Kidney epithelial cell (primary cell): ENCODE results near the gene GALNT17. TPM values are rescaled to one million over a fixed set of nuclear protein-coding genes. Genes with fewer than 3 reads are reported as not detected.

Experiments
- DNase-seq: peaks from one replicate; pipeline ENCODE4 v3.0.0-alpha.2; 2010; ENCODE audit warnings: low read depth
- H3K27me3 ChIP-seq: 2 replicates; pipeline ENCODE4 v1.6.0; 2011; ENCODE audit warnings: low read length; ENCODE audit not compliant: control insufficient read depth, insufficient read depth
- H3K36me3 ChIP-seq: 2 replicates; pipeline ENCODE4 v1.5.1; 2011; ENCODE audit warnings: low read length; ENCODE audit not compliant: control insufficient read depth, insufficient read depth
- H3K4me3 ChIP-seq: 2 replicates; pipeline ENCODE4 v1.5.1; 2011; ENCODE audit warnings: low read depth, mild to moderate bottlenecking, control low read depth, low read length
- total RNA-seq: library from RNA; depleted of rRNA; stranded (reverse); fragments of >200 nt; gene quantifications from 2 replicates; pipeline ENCODE4 v1.2.3, GENCODE V29; 2015
- TF ChIP-seq, protein P1 (sequence below): IDR thresholded peaks from 2 replicates; pipeline ENCODE4 v1.5.1; 2011; ENCODE audit warnings: mild to moderate bottlenecking, moderate library complexity, low read length, control low read depth, inconsistent platforms; ENCODE audit not compliant: insufficient read depth, poor library complexity, severe bottlenecking

The GALNT17 gene
- total RNA-seq, 1 donor from 2014 or later, result 3.3 TPM

DNA sequence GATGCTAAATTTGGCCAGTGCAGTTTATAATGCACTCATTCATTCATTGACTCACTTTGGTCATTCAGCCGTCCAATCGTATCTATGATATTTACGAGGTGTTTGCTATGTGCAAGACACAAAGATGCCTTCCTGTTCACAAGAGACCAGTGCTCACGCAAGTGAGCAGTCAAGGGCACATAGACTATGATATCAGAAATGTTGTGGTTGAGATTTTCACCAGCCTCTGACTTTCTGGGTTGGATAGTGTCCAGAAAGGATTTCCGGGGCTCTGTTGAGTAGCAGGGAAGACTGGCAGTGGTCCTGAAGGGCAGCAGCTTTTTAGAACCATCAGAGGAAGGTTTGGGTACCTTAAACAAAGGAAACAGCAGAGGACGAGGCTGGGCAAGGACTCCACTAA is 191.8 kb downstream of the GALNT17 start:
- H3K4me3 ChIP-seq, result no peak overlapping the region
- no peaks in the 10 kb centered on the region for H3K27me3 ChIP-seq
- TF ChIP-seq, protein P1, sequence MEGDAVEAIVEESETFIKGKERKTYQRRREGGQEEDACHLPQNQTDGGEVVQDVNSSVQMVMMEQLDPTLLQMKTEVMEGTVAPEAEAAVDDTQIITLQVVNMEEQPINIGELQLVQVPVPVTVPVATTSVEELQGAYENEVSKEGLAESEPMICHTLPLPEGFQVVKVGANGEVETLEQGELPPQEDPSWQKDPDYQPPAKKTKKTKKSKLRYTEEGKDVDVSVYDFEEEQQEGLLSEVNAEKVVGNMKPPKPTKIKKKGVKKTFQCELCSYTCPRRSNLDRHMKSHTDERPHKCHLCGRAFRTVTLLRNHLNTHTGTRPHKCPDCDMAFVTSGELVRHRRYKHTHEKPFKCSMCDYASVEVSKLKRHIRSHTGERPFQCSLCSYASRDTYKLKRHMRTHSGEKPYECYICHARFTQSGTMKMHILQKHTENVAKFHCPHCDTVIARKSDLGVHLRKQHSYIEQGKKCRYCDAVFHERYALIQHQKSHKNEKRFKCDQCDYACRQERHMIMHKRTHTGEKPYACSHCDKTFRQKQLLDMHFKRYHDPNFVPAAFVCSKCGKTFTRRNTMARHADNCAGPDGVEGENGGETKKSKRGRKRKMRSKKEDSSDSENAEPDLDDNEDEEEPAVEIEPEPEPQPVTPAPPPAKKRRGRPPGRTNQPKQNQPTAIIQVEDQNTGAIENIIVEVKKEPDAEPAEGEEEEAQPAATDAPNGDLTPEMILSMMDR, result no peak
- H3K36me3 ChIP-seq, result no peaks in the 10 kb centered on the region
- DNase-seq, result no peak

DNA sequence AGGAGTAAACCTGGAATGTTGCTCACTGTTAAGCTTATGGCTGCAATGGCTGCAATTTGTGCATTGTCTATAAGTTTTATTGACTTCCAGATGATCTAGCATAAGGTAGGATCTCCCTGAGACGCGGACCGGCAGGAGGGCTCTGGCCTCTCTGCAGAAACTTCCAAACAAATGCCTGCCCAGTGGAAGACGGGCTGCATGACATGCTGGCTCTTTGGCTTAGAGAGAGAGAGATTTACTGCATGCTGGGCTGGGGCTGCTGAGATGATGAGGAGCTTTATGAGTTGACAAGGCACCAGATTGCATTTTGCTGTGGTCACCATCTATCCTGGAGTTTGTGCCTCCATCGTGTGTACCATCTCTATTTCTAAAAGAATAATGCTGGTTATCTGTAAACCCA is 193.2 kb downstream of the GALNT17 start:
- H3K4me3 ChIP-seq, result no peak overlapping the region
- no peak for DNase-seq
- H3K36me3 ChIP-seq, result no peaks in the 10 kb centered on the region
- no peaks in the 10 kb centered on the region for H3K27me3 ChIP-seq
- TF ChIP-seq, protein P1, result no peak

DNA sequence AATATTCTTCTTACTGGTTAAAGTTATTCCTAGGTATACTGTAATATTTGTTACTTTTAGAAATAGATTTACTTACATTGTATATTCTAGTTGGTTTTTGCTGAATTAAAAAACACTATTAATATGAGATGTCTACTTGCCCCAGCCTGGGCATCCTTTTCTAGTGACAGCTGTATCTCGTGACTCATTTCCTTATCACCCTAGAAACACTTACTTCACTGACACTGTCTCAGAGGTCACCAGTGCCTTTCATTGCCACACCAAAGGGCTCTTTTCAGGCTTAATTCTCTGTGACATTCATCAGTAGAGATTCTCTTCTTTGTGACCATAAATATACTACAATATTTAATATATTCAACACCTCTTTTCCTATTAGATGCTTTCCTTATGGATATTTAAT is 194.7 kb downstream of the GALNT17 start:
- H3K27me3 ChIP-seq, result no peaks in the 10 kb centered on the region
- no peak for DNase-seq
- no peak overlapping the region for H3K4me3 ChIP-seq
- H3K36me3 ChIP-seq, result no peaks in the 10 kb centered on the region
- TF ChIP-seq, protein P1, result no peak

DNA sequence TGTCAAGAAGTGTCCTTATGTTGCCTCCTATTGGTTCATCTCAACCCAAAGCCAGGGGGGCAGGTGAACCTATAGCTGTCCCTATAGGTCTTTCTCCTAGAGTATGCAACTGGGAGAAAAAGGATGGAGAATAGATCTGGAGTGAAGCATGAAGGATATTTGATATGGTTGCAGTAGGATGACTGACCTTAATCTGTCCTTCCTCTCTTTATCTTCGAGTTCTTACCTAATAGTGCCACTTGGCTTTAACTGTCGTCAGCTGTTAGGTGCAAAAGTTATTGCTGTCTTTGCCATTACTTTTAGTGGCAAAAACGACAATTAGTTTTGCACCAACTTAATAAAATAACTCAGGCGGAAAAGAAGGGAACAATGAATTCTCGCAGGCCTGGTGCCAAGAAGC is 196.0 kb downstream of the GALNT17 start:
- H3K4me3 ChIP-seq, result no peak overlapping the region

DNA sequence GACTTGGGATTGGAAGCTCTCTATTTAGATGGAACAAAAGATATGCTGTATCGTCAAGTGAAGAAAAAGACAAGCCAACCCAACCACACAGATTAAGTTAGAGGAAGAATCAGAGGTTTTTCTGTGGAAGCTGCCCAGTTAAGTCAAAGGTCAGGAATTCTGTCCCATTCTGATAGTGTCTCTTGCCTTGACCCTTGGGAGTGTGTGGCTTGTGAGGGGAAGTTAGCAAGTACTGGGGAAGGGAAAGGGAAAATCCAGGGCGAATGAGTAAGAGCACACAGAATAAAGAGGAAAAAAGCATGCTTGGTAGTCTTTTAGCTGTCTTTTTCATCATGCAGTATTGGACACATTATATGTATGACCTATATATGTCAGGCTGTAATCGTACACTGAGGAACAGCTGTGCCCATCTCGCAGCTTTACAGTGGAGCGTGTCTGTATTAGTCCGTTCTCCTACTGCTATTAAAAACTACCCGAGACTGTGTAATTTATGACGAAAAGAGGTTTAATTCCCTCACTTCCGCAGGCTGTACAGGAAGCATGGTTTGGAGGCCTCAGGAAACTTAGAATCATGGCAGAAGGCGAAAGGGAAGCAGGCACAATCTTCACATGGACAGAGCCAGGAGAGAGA is 197.2 kb downstream of the GALNT17 start:
- no peak overlapping the region for H3K4me3 ChIP-seq
- H3K27me3 ChIP-seq, result no peaks in the 10 kb centered on the region
- no peaks in the 10 kb centered on the region for H3K36me3 ChIP-seq
- no peak for DNase-seq
- TF ChIP-seq, protein P1, result no peak

More for the DNA sequence above, 196.0 kb downstream of the GALNT17 start:
- H3K36me3 ChIP-seq, result no peaks in the 10 kb centered on the region
- no peaks in the 10 kb centered on the region for H3K27me3 ChIP-seq
- TF ChIP-seq, protein P1, result no peak
- DNase-seq, result no peak

DNA sequence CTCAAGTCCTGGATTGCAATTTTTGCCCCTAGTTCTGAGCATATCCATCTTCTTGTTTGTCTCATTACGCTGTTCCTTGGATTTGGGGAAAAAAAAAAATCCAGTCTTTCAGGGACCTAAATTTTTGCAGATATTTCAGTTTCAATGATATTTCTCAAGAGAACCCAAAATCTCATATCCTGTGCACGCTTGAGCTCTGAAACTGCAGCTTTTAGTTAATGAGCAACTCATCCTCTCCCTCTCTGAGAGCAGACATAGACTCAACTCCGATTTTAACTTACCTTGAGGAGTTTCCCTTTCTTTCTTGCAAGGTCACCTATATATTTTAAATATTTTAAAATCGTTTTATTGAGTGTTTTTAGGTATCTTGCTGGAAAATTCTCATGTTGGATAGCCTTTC is 200.3 kb downstream of the GALNT17 start:
- H3K27me3 ChIP-seq, result no peaks in the 10 kb centered on the region
- no peaks in the 10 kb centered on the region for H3K36me3 ChIP-seq
- no peak for DNase-seq
- H3K4me3 ChIP-seq, result no peak overlapping the region
- TF ChIP-seq, protein P1, result no peak
